GM12864 (cell line): Measurements from ENCODE around the gene PLEKHH2.

Experiments
- DNase-seq: peaks from one replicate; pipeline ENCODE4 v3.0.0-alpha.2; 2011; ENCODE audit warnings: low read depth
- H3K4me3 ChIP-seq: 2 replicates; pipeline ENCODE4 v1.5.1; 2011; ENCODE audit warnings: mild to moderate bottlenecking, low read depth, low read length, control low read depth
- CTCF ChIP-seq: IDR thresholded peaks from 2 replicates; pipeline ENCODE4 v1.5.1; 2011; ENCODE audit warnings: low read depth, mild to moderate bottlenecking, moderate library complexity, low read length, control low read depth, inconsistent platforms; ENCODE audit errors: missing control alignments

The PLEKHH2 gene

GRCh38 chr2:43605079-43605655 is 31.9 kb upstream of the PLEKHH2 start:
- no peak for DNase-seq
- TF ChIP-seq CTCF, result peak; percentile 41

GRCh38 chr2:43605851-43606250 is 31.2 kb upstream of the PLEKHH2 start:
- no peak for DNase-seq
- no peak for TF ChIP-seq CTCF
- H3K4me3 ChIP-seq, result no peak overlapping the region

More at GRCh38 chr2:43605079-43605655, 31.9 kb upstream of the PLEKHH2 start:
- H3K4me3 ChIP-seq, result no peak overlapping the region

- DNase-seq, result no peak
- peak; percentile 66 for TF ChIP-seq CTCF
These were observed 27.7 kb upstream of the PLEKHH2 start for GRCh38 chr2:43609290-43609918.

GRCh38 chr2:43610361-43610760 is 26.7 kb upstream of the PLEKHH2 start:
- no peak for TF ChIP-seq CTCF
- DNase-seq, result no peak
- H3K4me3 ChIP-seq, result no peak overlapping the region

More at GRCh38 chr2:43609290-43609918, 27.7 kb upstream of the PLEKHH2 start:
- no peak overlapping the region for H3K4me3 ChIP-seq

GRCh38 chr2:43611987-43612894 is 24.8 kb upstream of the PLEKHH2 start:
- DNase-seq, result no peak
- TF ChIP-seq CTCF, result peak; percentile 80
- no peak overlapping the region for H3K4me3 ChIP-seq

GRCh38 chr2:43612944-43613343 is 24.1 kb upstream of the PLEKHH2 start:
- no peak overlapping the region for H3K4me3 ChIP-seq
- no peak for TF ChIP-seq CTCF
- no peak for DNase-seq
